ENCODE measurements around the gene CSDE1. TPM values are rescaled to one million over a fixed set of nuclear protein-coding genes. Genes with fewer than 3 reads are reported as not detected.

CSDE1 gene
- total RNA-seq, 1 donor from 2014 or later = 290 TPM

- TF ChIP-seq CTCF (IDR thresholded peaks at IDR 0.05) = no peak
- Histone ChIP-seq H3K4me1 (no peaks in the 10 kb centered on the region), H3K9me3 (no peaks in the 10 kb centered on the region), H3K27me3 (no peaks in the 10 kb centered on the region), H3K36me3 (peaks cover 63 to 89% of the 10 kb centered on the region in 2 donors), H3K4me3 (no peak overlapping the region), H3K27ac (no peak overlapping the region)
- no peak for DNase-seq (ENCODE audit: low spot score in 2 of 2)
- intact Hi-C loops (cut with DNase I) = no loop called here
Measured at GRCh38 chr1:114728553-114728952, 29.2 kb downstream of the CSDE1 start.

- no peak for DNase-seq (ENCODE audit: low spot score in 2 of 2)
- no peaks in the 10 kb centered on the region for H3K9me3 ChIP-seq
- H3K36me3 ChIP-seq = peaks cover 74 to 93% of the 10 kb centered on the region in 2 donors
- no peak for TF ChIP-seq CTCF (IDR thresholded peaks at IDR 0.05)
- intact Hi-C loops (cut with DNase I) = no loop called here
- no peak overlapping the region for H3K27ac ChIP-seq
- no peaks in the 10 kb centered on the region for H3K27me3 ChIP-seq
- H3K4me3 ChIP-seq = no peak overlapping the region
- no peaks in the 10 kb centered on the region for H3K4me1 ChIP-seq
Measured at GRCh38 chr1:114725230-114725629, 32.6 kb downstream of the CSDE1 start.

GRCh38 chr1:114723915-114724314 is 33.9 kb downstream of the CSDE1 start:
- Histone ChIP-seq H3K36me3 (peaks cover 87 to 93% of the 10 kb centered on the region in 2 donors), H3K27me3 (no peaks in the 10 kb centered on the region), H3K9me3 (no peaks in the 10 kb centered on the region), H3K4me3 (no peak overlapping the region), H3K4me1 (no peaks in the 10 kb centered on the region), H3K27ac (no peak overlapping the region)
- DNase-seq (ENCODE audit: low spot score in 2 of 2) = no peak
- TF ChIP-seq CTCF (IDR thresholded peaks at IDR 0.05) = no peak
- intact Hi-C loops (cut with DNase I) = no loop called here

- intact Hi-C loops (cut with DNase I) = no loop called here
- Histone ChIP-seq H3K36me3 (peaks cover 91 to 93% of the 10 kb centered on the region in 2 donors), H3K4me3 (no peak overlapping the region), H3K27me3 (no peaks in the 10 kb centered on the region), H3K4me1 (no peaks in the 10 kb centered on the region), H3K9me3 (no peaks in the 10 kb centered on the region), H3K27ac (no peak overlapping the region)
- TF ChIP-seq CTCF (IDR thresholded peaks at IDR 0.05) = no peak
- no peak for DNase-seq (ENCODE audit: low spot score in 2 of 2)
Measured at GRCh38 chr1:114723457-114723856, 34.3 kb downstream of the CSDE1 start.

GRCh38 chr1:114720492-114720891 is 37.3 kb downstream of the CSDE1 start:
- peaks cover 0 to 2% of the 10 kb centered on the region in 2 donors for H3K4me1 ChIP-seq
- no peak for DNase-seq (ENCODE audit: low spot score in 2 of 2)
- no peak for TF ChIP-seq CTCF (IDR thresholded peaks at IDR 0.05)
- H3K9me3 ChIP-seq = no peaks in the 10 kb centered on the region
- H3K4me3 ChIP-seq = no peak overlapping the region
- intact Hi-C loops (cut with DNase I) = no loop called here
- H3K27me3 ChIP-seq = no peaks in the 10 kb centered on the region
- peaks cover 80 to 81% of the 10 kb centered on the region in 2 donors for H3K36me3 ChIP-seq
- H3K27ac ChIP-seq = no peak overlapping the region

- no peak overlapping the region for H3K27ac ChIP-seq
- H3K27me3 ChIP-seq = no peaks in the 10 kb centered on the region
- peaks cover 69 to 70% of the 10 kb centered on the region in 2 donors for H3K36me3 ChIP-seq
- TF ChIP-seq CTCF (IDR thresholded peaks at IDR 0.05) = no peak
- H3K4me1 ChIP-seq = peaks cover 3 to 11% of the 10 kb centered on the region in 2 donors
- no peak for DNase-seq (ENCODE audit: low spot score in 2 of 2)
- H3K4me3 ChIP-seq = no peak overlapping the region
- H3K9me3 ChIP-seq = no peaks in the 10 kb centered on the region
- intact Hi-C loops (cut with DNase I) = loop anchor here (5.0 to 10.0 kb wide), 2 partner anchors 207 to 375 kb away; partner anchors contain the start of gene TRIM33
Measured at GRCh38 chr1:114719424-114719787, 38.4 kb downstream of the CSDE1 start.
